Measurements from ENCODE around the gene VSIR. TPM values are rescaled to one million over a fixed set of nuclear protein-coding genes. Genes with fewer than 3 reads are reported as not detected.

The VSIR gene
- total RNA-seq, 4 donors from 2014 or later = 54.1 to 120 (median 84.7) TPM

DNA sequence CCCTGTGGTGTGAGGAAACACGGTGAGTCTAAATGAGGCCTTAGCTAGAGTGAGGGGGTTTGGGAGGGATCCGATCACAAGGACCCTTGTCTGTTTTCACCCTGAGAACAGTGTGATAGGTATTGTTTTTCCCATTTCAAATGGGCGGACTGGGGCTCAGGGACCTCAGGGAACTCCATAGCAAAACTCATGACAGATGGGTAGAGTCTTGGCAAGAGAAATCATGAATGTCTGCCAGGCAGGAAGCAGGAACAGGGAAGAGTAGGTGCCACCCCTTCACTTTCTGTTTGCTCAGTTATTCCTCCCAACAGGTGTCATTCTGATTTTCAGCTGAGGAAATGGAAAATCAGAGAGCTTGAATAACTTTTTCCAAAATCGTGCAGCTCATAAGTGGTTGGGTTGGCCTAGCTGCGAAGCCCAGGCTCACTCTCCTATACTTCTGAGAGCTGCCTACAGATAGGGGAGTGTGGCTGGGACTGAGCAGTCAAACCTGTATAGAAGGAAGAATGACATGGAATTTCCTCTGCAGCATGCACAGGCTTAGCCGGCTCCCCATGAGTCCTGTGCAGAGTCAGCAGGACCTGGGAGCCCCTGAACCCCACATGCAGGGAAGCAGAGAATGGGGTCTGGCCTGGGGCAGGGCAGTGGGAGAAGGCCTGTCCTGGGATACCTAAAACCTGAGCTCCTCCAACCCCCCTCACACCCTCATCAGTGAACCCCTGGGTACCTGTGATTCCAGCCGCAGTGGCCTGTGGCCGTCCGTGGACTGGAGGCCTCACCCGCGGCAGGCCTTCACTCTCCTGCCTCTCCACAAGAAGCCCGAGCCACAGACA is 36.1 kb downstream of the VSIR start:
- TF ChIP-seq, protein P1, sequence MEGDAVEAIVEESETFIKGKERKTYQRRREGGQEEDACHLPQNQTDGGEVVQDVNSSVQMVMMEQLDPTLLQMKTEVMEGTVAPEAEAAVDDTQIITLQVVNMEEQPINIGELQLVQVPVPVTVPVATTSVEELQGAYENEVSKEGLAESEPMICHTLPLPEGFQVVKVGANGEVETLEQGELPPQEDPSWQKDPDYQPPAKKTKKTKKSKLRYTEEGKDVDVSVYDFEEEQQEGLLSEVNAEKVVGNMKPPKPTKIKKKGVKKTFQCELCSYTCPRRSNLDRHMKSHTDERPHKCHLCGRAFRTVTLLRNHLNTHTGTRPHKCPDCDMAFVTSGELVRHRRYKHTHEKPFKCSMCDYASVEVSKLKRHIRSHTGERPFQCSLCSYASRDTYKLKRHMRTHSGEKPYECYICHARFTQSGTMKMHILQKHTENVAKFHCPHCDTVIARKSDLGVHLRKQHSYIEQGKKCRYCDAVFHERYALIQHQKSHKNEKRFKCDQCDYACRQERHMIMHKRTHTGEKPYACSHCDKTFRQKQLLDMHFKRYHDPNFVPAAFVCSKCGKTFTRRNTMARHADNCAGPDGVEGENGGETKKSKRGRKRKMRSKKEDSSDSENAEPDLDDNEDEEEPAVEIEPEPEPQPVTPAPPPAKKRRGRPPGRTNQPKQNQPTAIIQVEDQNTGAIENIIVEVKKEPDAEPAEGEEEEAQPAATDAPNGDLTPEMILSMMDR (IDR thresholded peaks at IDR 0.05; ENCODE audit: low read depth) = no peak

DNA sequence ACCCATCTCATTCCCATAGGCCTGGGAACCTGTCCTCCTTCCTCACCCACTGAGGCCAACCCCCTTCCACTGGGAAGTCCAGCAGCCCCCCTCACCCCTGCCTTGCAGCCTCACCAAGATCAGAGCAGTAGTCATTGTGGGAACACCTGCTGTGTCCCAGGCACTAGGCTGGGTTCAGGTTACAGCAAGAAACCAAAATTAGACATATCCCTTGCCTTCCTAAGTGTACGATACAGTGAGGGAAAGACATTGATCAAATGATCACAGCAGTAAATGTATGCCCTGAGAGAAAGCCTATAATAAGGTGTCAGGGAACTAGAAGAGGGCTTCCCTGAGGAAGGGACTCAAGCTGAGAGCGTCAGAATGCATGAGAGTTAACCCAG is 36.8 kb downstream of the VSIR start:
- TF ChIP-seq, protein P1 (IDR thresholded peaks at IDR 0.05; ENCODE audit: low read depth) = no peak

DNA sequence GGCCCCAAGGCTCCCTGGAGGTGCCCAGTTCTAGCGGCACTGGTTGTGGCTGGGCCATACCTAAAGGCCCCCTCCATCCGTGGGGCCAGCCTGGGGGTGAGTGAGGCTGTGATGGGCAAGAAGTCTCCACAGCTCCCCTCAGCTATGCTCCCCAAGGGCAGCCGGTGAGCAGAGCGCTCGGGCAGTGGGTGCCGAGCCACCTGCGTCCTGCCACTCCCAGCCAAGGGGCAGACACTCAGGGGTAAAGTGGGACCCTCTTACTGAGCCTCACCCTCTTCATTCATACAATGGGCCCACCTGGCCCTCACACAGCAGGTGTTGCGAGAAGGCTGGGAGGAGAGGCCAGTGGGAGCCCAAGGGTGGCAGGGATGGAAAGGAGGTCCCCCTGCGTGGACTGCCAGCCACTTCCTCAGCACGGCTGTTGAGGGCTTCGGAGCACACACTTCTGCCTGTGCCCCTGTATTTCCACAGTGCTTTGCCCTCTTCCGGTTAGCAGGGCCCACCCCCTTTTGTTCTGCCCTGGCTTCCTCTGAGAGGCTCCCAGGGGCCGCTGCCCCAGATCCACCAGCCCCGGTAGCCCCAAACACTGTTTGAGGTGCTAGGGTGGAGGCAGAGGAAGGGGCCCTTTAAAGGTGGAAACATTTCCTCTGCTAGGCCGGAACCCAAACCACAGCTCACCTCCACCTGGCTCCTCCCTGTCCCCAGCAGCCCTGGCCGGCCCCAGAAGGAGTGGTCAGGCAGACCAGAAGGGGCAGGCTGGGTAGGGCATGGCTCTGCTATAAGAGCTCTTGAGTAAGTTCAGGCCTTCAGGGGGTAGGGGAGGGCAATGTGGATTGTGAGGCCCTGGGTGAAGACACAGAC is 37.4 kb downstream of the VSIR start:
- TF ChIP-seq, protein P1 (IDR thresholded peaks at IDR 0.05; ENCODE audit: low read depth) = no peak

DNA sequence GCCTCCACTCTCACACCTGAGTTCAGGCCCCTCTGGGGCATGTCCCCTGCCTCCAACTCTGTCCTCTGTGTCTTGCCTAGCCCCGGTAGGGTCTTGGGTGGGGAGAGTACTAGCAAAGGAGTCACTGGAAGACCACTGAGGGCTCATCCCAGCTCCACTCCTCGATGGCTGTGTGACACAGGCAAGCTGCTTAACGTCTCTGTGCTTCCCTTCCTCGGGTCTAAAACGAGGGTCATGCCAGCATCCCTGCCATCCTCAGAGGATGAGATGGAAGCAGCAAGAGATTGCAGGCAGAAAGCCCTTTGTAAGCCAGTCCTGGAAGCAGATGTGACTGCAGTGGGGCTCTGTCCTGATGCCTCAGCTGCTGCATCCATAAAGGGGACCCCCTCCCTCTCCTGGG is 38.5 kb downstream of the VSIR start:
- TF ChIP-seq, protein P1 (IDR thresholded peaks at IDR 0.05; ENCODE audit: low read depth) = no peak

DNA sequence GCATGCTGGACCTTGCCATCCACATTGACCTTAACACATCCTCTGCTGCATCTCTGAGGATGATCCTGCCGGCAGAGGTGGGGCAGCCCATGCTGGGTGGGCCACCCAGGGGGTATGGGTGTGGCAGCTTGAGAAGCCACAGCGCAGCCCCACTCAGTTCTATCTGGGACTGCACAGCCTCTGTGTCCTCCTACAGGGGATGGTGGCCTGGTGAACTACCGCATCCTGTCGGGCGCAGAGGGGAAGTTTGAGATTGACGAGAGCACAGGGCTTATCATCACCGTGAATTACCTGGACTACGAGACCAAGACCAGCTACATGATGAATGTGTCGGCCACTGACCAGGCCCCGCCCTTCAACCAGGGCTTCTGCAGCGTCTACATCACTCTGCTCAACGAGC is 41.5 kb downstream of the VSIR start:
- TF ChIP-seq, protein P1 (IDR thresholded peaks at IDR 0.05; ENCODE audit: low read depth) = no peak

DNA sequence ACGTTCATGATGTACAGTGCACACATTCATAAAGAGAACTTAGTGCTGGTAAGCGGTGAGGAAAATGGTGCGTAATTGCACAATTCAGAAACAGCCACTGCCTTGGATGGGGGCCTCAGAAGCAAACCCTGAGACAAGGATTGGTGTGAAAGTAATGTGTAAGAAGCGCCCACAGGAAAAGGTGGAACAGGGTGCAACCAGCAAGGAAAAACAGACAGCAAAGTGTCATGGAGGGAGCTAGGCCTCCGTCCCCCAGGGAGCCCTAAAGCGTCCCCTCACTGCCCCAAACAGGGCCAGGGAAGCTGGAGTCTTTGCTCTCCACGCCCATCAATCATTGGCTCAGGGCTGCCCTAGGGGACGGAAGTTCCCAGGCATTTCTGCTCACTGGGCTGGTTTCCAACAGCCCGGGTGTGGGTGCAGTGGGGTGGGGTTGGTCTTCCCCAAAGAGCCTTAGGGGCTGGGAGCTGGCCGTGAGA is 44.1 kb downstream of the VSIR start:
- TF ChIP-seq, protein P1 (IDR thresholded peaks at IDR 0.05; ENCODE audit: low read depth) = no peak

All from subcutaneous adipose tissue (tissue), 4 donors.